PC-9 (cell line): Measurements from ENCODE around the gene NTM. TPM values are rescaled to one million over a fixed set of nuclear protein-coding genes. Genes with fewer than 3 reads are reported as not detected.

Source experiments
- BruUV-seq: library from RNA; stranded (reverse); fragments of 400-500 nt; replicated peaks from 2 replicates; lab custom pipeline; 2021; lab: Mats Ljungman, UMichigan
- CTCF ChIA-PET: fragments of 300-600 bp; sonication (Branson Sonifier 250); formaldehyde crosslinking; loops from one replicate; lab custom pipeline; 2022; ENCODE audit warnings: antibody characterized with exemption; lab: Charles Lee
- POLR2A ChIA-PET: fragments of 300-600 bp; sonication (Branson Sonifier 250); formaldehyde crosslinking; loops from one replicate; lab custom pipeline; 2022; ENCODE audit warnings: antibody characterized with exemption; ENCODE audit not compliant: unreplicated experiment; lab: Charles Lee
- DNase-seq, 2 experiments: peaks; one replicate each; pipeline versions ENCODE4 v3.0.0 to v3.0.0-alpha.2; 2015 to 2022; ENCODE audit warnings: mixed read lengths in 1 of 2
- H2AFZ ChIP-seq: fragments of 200-600 bp; sonication (generic); 2 replicates; pipeline ENCODE4 v1.8.1; 2017; ENCODE audit warnings: antibody characterized with exemption
- H3F3A ChIP-seq: fragments of 200-600 bp; sonication (generic); 2 replicates; pipeline ENCODE4 v1.8.1; 2017; ENCODE audit warnings: antibody characterized with exemption, mild to moderate bottlenecking, low read depth; ENCODE audit not compliant: insufficient read depth
- H3K27ac ChIP-seq: fragments of 200-600 bp; sonication (generic); 2 replicates; pipeline ENCODE4 v1.6.1; 2016; ENCODE audit warnings: mixed run types
- H3K27me3 ChIP-seq: fragments of 200-600 bp; sonication (generic); 2 replicates; pipeline ENCODE4 v1.6.1; 2016; ENCODE audit warnings: low read depth, mixed run types; ENCODE audit not compliant: insufficient read depth
- H3K36me3 ChIP-seq: fragments of 200-600 bp; sonication (generic); 2 replicates; pipeline ENCODE4 v1.6.1; 2016; ENCODE audit warnings: low read depth, mixed run types
- H3K4me1 ChIP-seq: fragments of 200-600 bp; sonication (generic); replicated peaks from 2 replicates; pipeline ENCODE4 v1.6.1; 2016; ENCODE audit warnings: mixed run types; ENCODE audit not compliant: insufficient read depth
- H3K4me2 ChIP-seq: fragments of 200-600 bp; sonication (generic); 2 replicates; pipeline ENCODE4 v1.6.1; 2017; ENCODE audit warnings: mixed run types
- H3K4me3 ChIP-seq: fragments of 200-600 bp; sonication (generic); 2 replicates; pipeline ENCODE4 v1.6.1; 2016; ENCODE audit warnings: mixed run types
- H3K79me2 ChIP-seq: fragments of 200-600 bp; sonication (generic); 2 replicates; pipeline ENCODE4 v1.6.1; 2017; ENCODE audit warnings: low read depth, mixed run types
- H3K9me2 ChIP-seq: fragments of 200-600 bp; sonication (generic); 2 replicates; pipeline ENCODE4 v1.8.1; 2017; ENCODE audit warnings: mild to moderate bottlenecking; ENCODE audit not compliant: insufficient read depth
- H3K9me3 ChIP-seq: fragments of 200-600 bp; sonication (generic); 2 replicates; pipeline ENCODE4 v1.8.1; 2016; ENCODE audit warnings: low read depth; ENCODE audit not compliant: insufficient read depth
- H4K20me1 ChIP-seq: fragments of 200-600 bp; sonication (generic); 2 replicates; pipeline ENCODE4 v1.8.1; 2017; ENCODE audit not compliant: insufficient read depth
- CTCF ChIP-seq: fragments of 200-600 bp; sonication (generic); conservative IDR thresholded peaks from 2 replicates; pipeline ENCODE4 v1.6.1; 2017; ENCODE audit warnings: mixed run types, antibody characterized with exemption, mild to moderate bottlenecking, moderate library complexity
- EZH2 ChIP-seq: fragments of 200-600 bp; sonication (generic); IDR thresholded peaks from 2 replicates; pipeline ENCODE4 v1.8.0; 2017; ENCODE audit warnings: antibody characterized with exemption, low read depth
- intact Hi-C: fragments of 100-400 bp; cut with micrococcal nuclease; formaldehyde crosslinking; loops from one replicate; pipeline ENCODE4 v1.10.0; 2022; ENCODE audit not compliant: unreplicated experiment
- total RNA-seq: library from RNA; stranded (reverse); gene quantifications from 2 replicates; pipeline ENCODE4 v1.2.3, GENCODE V29; 2021

Gene NTM
- total RNA-seq, 1 experiment from 2014 or later = not detected

GRCh38 chr11:131942878-131943277 is 572.5 kb downstream of the NTM start:
- BruUV-seq = no TSS peak
- H3K36me3 ChIP-seq = no peaks in the 10 kb centered on the region
- H4K20me1 ChIP-seq = no peaks in the 10 kb centered on the region
- no peak overlapping the region for H3K27ac ChIP-seq
- no peak overlapping the region for H2AFZ ChIP-seq
- DNase-seq = no peak
- intact Hi-C loops = no loop called here
- CTCF ChIA-PET = no interaction called here
- H3K4me3 ChIP-seq = no peak overlapping the region
- POLR2A ChIA-PET = no interaction called here
- H3K9me2 ChIP-seq = no peaks in the 10 kb centered on the region
- H3K4me2 ChIP-seq = no peak overlapping the region
- no peaks in the 10 kb centered on the region for H3K9me3 ChIP-seq
- H3K79me2 ChIP-seq = no peaks in the 10 kb centered on the region
- H3K4me1 ChIP-seq = no peaks in the 10 kb centered on the region
- H3F3A ChIP-seq = no peaks in the 10 kb centered on the region
- peaks cover 22% of the 10 kb centered on the region for H3K27me3 ChIP-seq
- TF ChIP-seq EZH2 (no peak), CTCF (no peak)

GRCh38 chr11:131943295-131943694 is 572.9 kb downstream of the NTM start:
- no peak overlapping the region for H2AFZ ChIP-seq
- no peak for DNase-seq
- H3K4me2 ChIP-seq = no peak overlapping the region
- no peaks in the 10 kb centered on the region for H3K9me2 ChIP-seq
- intact Hi-C loops = no loop called here
- no peak overlapping the region for H3K27ac ChIP-seq
- TF ChIP-seq EZH2 = no peak
- TF ChIP-seq CTCF = no peak
- H3F3A ChIP-seq = no peaks in the 10 kb centered on the region
- POLR2A ChIA-PET = no interaction called here
- peaks cover 22% of the 10 kb centered on the region for H3K27me3 ChIP-seq
- H3K4me3 ChIP-seq = no peak overlapping the region
- CTCF ChIA-PET = no interaction called here
- no peaks in the 10 kb centered on the region for H3K4me1 ChIP-seq
- no TSS peak for BruUV-seq
- no peaks in the 10 kb centered on the region for H4K20me1 ChIP-seq
- H3K36me3 ChIP-seq = no peaks in the 10 kb centered on the region
- no peaks in the 10 kb centered on the region for H3K9me3 ChIP-seq
- H3K79me2 ChIP-seq = no peaks in the 10 kb centered on the region

GRCh38 chr11:131944736-131945135 is 574.3 kb downstream of the NTM start:
- no peak overlapping the region for H3K4me2 ChIP-seq
- no peaks in the 10 kb centered on the region for H3K79me2 ChIP-seq
- TF ChIP-seq CTCF = no peak
- TF ChIP-seq EZH2 = no peak
- H2AFZ ChIP-seq = no peak overlapping the region
- H3K36me3 ChIP-seq = no peaks in the 10 kb centered on the region
- no peaks in the 10 kb centered on the region for H4K20me1 ChIP-seq
- H3K4me3 ChIP-seq = no peak overlapping the region
- POLR2A ChIA-PET = no interaction called here
- H3F3A ChIP-seq = no peaks in the 10 kb centered on the region
- DNase-seq = no peak
- CTCF ChIA-PET = no interaction called here
- H3K4me1 ChIP-seq = no peaks in the 10 kb centered on the region
- no TSS peak for BruUV-seq
- intact Hi-C loops = no loop called here
- H3K9me3 ChIP-seq = no peaks in the 10 kb centered on the region
- peaks cover 22% of the 10 kb centered on the region for H3K27me3 ChIP-seq
- no peak overlapping the region for H3K27ac ChIP-seq
- H3K9me2 ChIP-seq = no peaks in the 10 kb centered on the region
